Ovary (tissue), 3 donors: ENCODE data around the gene SORL1.

Experiments used
- EP300 ChIP-seq: sonication (generic); formaldehyde crosslinking; IDR thresholded peaks from one replicate; pipeline ENCODE4 v1.6.1; 2017; ENCODE audit warnings: antibody characterized with exemption
- POLR2A ChIP-seq: fragments of 450-650 bp; IDR thresholded peaks from one replicate; pipeline ENCODE4 v1.6.1; 2017; ENCODE audit warnings: antibody characterized with exemption, mild to moderate bottlenecking, moderate library complexity
- TF ChIP-seq, protein P1 (sequence below), 3 donors: fragments of 450-650 bp in 2 of 3; fragments of 200-600 bp in 1 of 3; IDR thresholded peaks; one replicate each; pipeline versions ENCODE4 v1.5.1 to v1.8.0; 2016 to 2022; ENCODE audit warnings: antibody characterized with exemption in 3 of 3, mild to moderate bottlenecking in 1 of 3
- donor health status: DM: no; HTN: no; CAD: no.

- TF ChIP-seq POLR2A (no peak), EP300 (no peak)
- TF ChIP-seq, protein P1, sequence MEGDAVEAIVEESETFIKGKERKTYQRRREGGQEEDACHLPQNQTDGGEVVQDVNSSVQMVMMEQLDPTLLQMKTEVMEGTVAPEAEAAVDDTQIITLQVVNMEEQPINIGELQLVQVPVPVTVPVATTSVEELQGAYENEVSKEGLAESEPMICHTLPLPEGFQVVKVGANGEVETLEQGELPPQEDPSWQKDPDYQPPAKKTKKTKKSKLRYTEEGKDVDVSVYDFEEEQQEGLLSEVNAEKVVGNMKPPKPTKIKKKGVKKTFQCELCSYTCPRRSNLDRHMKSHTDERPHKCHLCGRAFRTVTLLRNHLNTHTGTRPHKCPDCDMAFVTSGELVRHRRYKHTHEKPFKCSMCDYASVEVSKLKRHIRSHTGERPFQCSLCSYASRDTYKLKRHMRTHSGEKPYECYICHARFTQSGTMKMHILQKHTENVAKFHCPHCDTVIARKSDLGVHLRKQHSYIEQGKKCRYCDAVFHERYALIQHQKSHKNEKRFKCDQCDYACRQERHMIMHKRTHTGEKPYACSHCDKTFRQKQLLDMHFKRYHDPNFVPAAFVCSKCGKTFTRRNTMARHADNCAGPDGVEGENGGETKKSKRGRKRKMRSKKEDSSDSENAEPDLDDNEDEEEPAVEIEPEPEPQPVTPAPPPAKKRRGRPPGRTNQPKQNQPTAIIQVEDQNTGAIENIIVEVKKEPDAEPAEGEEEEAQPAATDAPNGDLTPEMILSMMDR (IDR thresholded peaks at IDR 0.05): no peak
These were observed 60.7 kb downstream of the SORL1 start for GRCh38 chr11:121512468-121513465.
